Stomach (tissue), 4 donors: ENCODE measurements around the gene DYRK2.

Experiments used
- CTCF ChIP-seq, 7 experiments: fragments of 450-650 bp in 4 of 7; fragments of 200-600 bp in 3 of 7; sonication (generic) in 3 of 7; IDR thresholded peaks; one replicate each; pipeline ENCODE4 v1.5.1; 2016 to 2019; ENCODE audit warnings: antibody characterized with exemption in 7 of 7, control low read depth in 2 of 7, mild to moderate bottlenecking in 1 of 7
- EP300 ChIP-seq: sonication (generic); formaldehyde crosslinking; IDR thresholded peaks from one replicate; pipeline ENCODE4 v1.6.1; 2017; ENCODE audit warnings: antibody characterized with exemption
- POLR2A ChIP-seq, 4 donors: fragments of 450-650 bp; IDR thresholded peaks; one replicate each; pipeline ENCODE4 v1.6.1; 2016; ENCODE audit warnings: antibody characterized with exemption in 4 of 4, control low read depth in 2 of 4, mild to moderate bottlenecking in 1 of 4, moderate library complexity in 1 of 4
- POLR2AphosphoS5 ChIP-seq, 3 donors: sonication (generic); formaldehyde crosslinking; IDR thresholded peaks; one replicate each; pipeline ENCODE4 v1.6.1; 2016; ENCODE audit warnings: antibody characterized with exemption in 3 of 3

DNA sequence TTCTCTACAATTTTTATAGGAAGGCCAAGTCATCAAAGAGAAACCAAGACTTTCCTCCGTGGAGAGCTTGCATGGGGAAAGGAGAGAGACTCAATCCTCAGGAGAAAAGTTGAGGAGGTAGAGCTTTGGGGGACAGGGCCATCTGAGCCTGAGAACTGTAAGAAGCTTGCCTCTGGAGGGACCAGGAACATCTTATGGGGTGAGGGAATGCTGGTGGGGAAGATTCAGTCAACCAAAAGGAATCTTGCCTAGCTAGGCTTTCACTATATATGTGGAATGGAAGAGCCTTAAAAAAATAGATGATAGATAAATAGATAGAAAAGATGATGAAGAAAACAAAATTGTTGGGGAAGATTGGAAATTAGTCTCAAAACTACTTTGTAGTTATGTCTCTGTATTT lies 63.5 kb downstream of the DYRK2 start:
- TF ChIP-seq POLR2A (IDR thresholded peaks at IDR 0.05) (no peak), EP300 (no peak), POLR2AphosphoS5 (IDR thresholded peaks at IDR 0.05) (no peak), CTCF (IDR thresholded peaks at IDR 0.05) (no peak)
